ENCODE measurements around the gene WHRN.

WHRN gene

DNA sequence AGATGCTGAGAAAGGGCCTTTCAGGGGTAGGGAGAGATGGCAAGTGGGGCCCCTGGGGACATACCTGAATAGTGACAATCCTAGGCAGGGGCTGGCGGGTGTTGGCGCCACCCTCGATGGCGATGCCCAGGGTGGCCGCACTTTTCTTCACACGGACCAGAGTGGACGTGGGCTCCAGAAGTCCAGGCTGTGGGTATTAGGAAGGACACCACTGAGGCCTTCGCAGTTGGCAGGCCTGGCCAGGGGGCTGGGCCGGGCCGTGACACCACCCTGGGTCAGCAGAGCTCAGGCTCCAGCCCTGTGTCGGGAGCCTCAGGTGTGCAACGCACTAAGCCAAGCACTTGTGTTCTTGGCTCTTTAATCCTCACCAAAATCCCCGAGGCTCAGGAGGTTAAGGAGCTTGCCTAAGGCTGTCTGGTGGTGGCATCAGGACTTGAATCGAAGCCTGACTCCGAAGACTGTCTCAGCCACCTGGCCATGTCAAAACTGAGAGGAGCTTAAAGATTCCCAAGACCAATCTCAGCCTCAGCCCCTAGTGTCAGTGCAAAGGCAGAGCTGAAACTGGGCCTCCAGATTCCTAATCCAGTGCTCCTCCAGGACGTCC, 102.0 kb downstream of the WHRN start:
- no peaks in the 10 kb centered on the region for H3K9me3 ChIP-seq (ENCODE audit: insufficient read depth, low read depth, low read length)
- H3K18ac ChIP-seq (ENCODE audit: low read length), result peak overlapping the region; percentile 28
- no peak overlapping the region for H2AFZ ChIP-seq (ENCODE audit: insufficient read depth, low read length, poor library complexity)
- peak overlapping the region; percentile 55 for H2BK12ac ChIP-seq (ENCODE audit: low read length)
- H3K4me3 ChIP-seq (ENCODE audit: low read depth, low read length), result no peak overlapping the region
- H4K91ac ChIP-seq (ENCODE audit: low read depth, low read length), result peak overlapping the region; percentile 48
- no peaks in the 10 kb centered on the region for H3K27me3 ChIP-seq (ENCODE audit: insufficient read depth, low read length)
- no peaks in the 10 kb centered on the region for H3K79me2 ChIP-seq (ENCODE audit: control insufficient read depth, insufficient read depth, low read length, poor library complexity)
- no peak overlapping the region for H3K4me2 ChIP-seq (ENCODE audit: low read length)
- H4K8ac ChIP-seq (ENCODE audit: low read depth, low read length), result no peak overlapping the region
- H3K9ac ChIP-seq (ENCODE audit: low read length), result no peak overlapping the region
- peaks cover 10 to 16% of the 10 kb centered on the region in 2 experiments for H3K4me1 ChIP-seq (ENCODE audit: control insufficient read depth in 1 of 2, insufficient read depth in 2 of 2, low read length in 2 of 2)
- H2BK5ac ChIP-seq (ENCODE audit: low read depth, low read length, poor library complexity), result no peak overlapping the region
- no peak for DNase-seq
- no peak overlapping the region for H4K12ac ChIP-seq (ENCODE audit: low read depth, low read length)
- H2BK120ac ChIP-seq (ENCODE audit: insufficient read depth, low read length, poor library complexity), result peak overlapping the region; percentile 12
- H3K36me3 ChIP-seq (ENCODE audit: control insufficient read depth in 1 of 2, insufficient read depth in 2 of 2, low read length in 2 of 2), result peaks cover 9% of the 10 kb centered on the region in 2 experiments
- peak overlapping the region; percentile 31 for H2AK5ac ChIP-seq (ENCODE audit: low read length)
- H3K27ac ChIP-seq (ENCODE audit: low read depth, low read length), result no peak overlapping the region
- no peak overlapping the region for H3K23ac ChIP-seq (ENCODE audit: low read length)
- no CpG with 5 or more reads among the region's 16 CpGs for WGBS (ENCODE audit: extremely low coverage, insufficient coverage, insufficient read length)
- no peak overlapping the region for H3K14ac ChIP-seq (ENCODE audit: low read length)
- no peak overlapping the region for H3K4ac ChIP-seq (ENCODE audit: low read depth, low read length)
- peaks cover 2% of the 10 kb centered on the region for H3K79me1 ChIP-seq (ENCODE audit: low read length)

DNA sequence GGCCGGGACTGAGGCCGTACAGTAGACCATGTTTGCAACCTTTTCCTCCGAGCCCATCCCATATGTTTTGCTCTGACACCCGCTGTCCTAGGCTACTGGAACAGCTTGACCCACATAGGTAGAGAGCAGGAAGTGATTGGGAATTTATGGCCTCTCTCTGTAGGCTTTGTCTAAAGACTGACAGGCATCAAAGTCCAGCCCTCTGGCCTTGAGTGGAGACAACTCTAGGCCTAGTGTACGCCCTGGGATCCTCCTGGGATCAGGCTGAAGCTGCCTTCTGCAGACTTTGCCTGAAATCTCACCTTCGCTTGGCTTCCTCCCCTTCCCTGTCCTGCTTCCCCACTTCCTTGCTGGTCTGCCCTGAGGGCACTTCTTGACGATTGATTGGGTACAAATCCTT, 103.9 kb downstream of the WHRN start:
- no peaks in the 10 kb centered on the region for H3K79me2 ChIP-seq (ENCODE audit: control insufficient read depth, insufficient read depth, low read length, poor library complexity)
- H2BK120ac ChIP-seq (ENCODE audit: insufficient read depth, low read length, poor library complexity), result peak overlapping the region; percentile 28
- H3K23ac ChIP-seq (ENCODE audit: low read length), result no peak overlapping the region
- no peak overlapping the region for H2AFZ ChIP-seq (ENCODE audit: insufficient read depth, low read length, poor library complexity)
- peaks cover 7% of the 10 kb centered on the region for H3K79me1 ChIP-seq (ENCODE audit: low read length)
- H2BK5ac ChIP-seq (ENCODE audit: low read depth, low read length, poor library complexity), result no peak overlapping the region
- no peak overlapping the region for H3K9ac ChIP-seq (ENCODE audit: low read length)
- no peak overlapping the region for H3K4me3 ChIP-seq (ENCODE audit: low read depth, low read length)
- no peaks in the 10 kb centered on the region for H3K27me3 ChIP-seq (ENCODE audit: insufficient read depth, low read length)
- no peaks in the 10 kb centered on the region for H3K9me3 ChIP-seq (ENCODE audit: insufficient read depth, low read depth, low read length)
- peaks cover 5 to 7% of the 10 kb centered on the region in 2 experiments for H3K36me3 ChIP-seq (ENCODE audit: control insufficient read depth in 1 of 2, insufficient read depth in 2 of 2, low read length in 2 of 2)
- peak overlapping the region; percentile 42 for H2BK12ac ChIP-seq (ENCODE audit: low read length)
- H3K27ac ChIP-seq (ENCODE audit: low read depth, low read length), result no peak overlapping the region
- no peak overlapping the region for H3K4me2 ChIP-seq (ENCODE audit: low read length)
- H4K91ac ChIP-seq (ENCODE audit: low read depth, low read length), result no peak overlapping the region
- H2AK5ac ChIP-seq (ENCODE audit: low read length), result no peak overlapping the region
- DNase-seq, result no peak
- no peak overlapping the region for H4K8ac ChIP-seq (ENCODE audit: low read depth, low read length)
- no peak overlapping the region for H4K12ac ChIP-seq (ENCODE audit: low read depth, low read length)
- no peak overlapping the region for H3K14ac ChIP-seq (ENCODE audit: low read length)
- peaks cover 15 to 18% of the 10 kb centered on the region in 2 experiments for H3K4me1 ChIP-seq (ENCODE audit: control insufficient read depth in 1 of 2, insufficient read depth in 2 of 2, low read length in 2 of 2)
- H3K18ac ChIP-seq (ENCODE audit: low read length), result no peak overlapping the region
- no peak overlapping the region for H3K4ac ChIP-seq (ENCODE audit: low read depth, low read length)
- no CpG with 5 or more reads among the region's 7 CpGs for WGBS (ENCODE audit: extremely low coverage, insufficient coverage, insufficient read length)

DNA sequence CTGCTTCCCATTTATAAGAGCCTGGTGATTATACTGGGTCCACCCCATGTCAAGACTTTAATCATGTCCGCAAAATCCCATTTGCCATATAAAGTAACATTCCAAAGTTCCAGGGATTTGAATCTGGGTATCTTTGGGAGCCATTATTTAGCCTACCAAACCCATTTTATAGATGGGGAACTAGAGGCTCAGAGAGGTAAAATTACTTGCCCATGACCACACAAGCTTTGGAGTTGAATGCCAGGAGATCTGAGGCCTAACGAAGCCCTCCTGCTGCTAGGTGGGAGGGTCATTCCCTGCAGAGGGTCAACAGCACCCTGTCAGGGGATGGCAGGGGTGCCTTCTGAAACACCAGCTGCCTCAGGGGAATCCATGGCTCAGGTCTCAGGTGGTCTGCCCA, 104.5 kb downstream of the WHRN start:
- WGBS (ENCODE audit: extremely low coverage, insufficient coverage, insufficient read length), result no CpG with 5 or more reads among the region's 2 CpGs

DNA sequence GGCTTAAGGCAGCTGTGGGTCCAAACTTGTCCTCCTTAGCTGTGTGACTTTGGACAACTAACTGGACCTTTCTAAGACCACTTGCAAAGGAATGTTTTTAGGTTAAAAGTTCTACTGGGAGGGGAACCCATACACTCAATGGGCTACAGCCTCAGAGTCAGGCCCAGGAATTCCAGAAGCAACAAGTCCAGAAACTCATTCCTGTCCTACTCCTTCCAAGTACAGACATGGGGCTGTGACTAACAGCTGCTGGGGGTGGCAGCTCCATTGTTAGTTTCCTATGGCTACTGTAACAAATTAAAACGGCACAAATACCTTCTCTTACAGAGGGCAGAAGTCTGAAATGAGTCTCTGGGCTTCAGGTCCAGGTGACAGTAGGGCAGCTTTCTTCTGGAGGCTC, 105.1 kb downstream of the WHRN start:
- Histone ChIP-seq H2AK5ac (ENCODE audit: low read length) (no peak overlapping the region), H4K91ac (ENCODE audit: low read depth, low read length) (no peak overlapping the region), H3K79me2 (ENCODE audit: control insufficient read depth, insufficient read depth, low read length, poor library complexity) (no peaks in the 10 kb centered on the region), H3K9me3 (ENCODE audit: insufficient read depth, low read depth, low read length) (no peaks in the 10 kb centered on the region), H3K4ac (ENCODE audit: low read depth, low read length) (no peak overlapping the region), H3K14ac (ENCODE audit: low read length) (no peak overlapping the region), H3K18ac (ENCODE audit: low read length) (no peak overlapping the region), H3K9ac (ENCODE audit: low read length) (no peak overlapping the region), H3K27me3 (ENCODE audit: insufficient read depth, low read length) (no peaks in the 10 kb centered on the region), H3K27ac (ENCODE audit: low read depth, low read length) (no peak overlapping the region), H3K36me3 (ENCODE audit: control insufficient read depth in 1 of 2, insufficient read depth in 2 of 2, low read length in 2 of 2) (peaks cover 3 to 7% of the 10 kb centered on the region in 2 experiments), H3K4me3 (ENCODE audit: low read depth, low read length) (no peak overlapping the region), H4K12ac (ENCODE audit: low read depth, low read length) (no peak overlapping the region), H3K4me2 (ENCODE audit: low read length) (no peak overlapping the region), H3K4me1 (ENCODE audit: control insufficient read depth in 1 of 2, insufficient read depth in 2 of 2, low read length in 2 of 2) (peaks cover 18 to 19% of the 10 kb centered on the region in 2 experiments), H2BK5ac (ENCODE audit: low read depth, low read length, poor library complexity) (peak overlapping the region; percentile 10), H3K23ac (ENCODE audit: low read length) (no peak overlapping the region), H2BK120ac (ENCODE audit: insufficient read depth, low read length, poor library complexity) (no peak overlapping the region), H4K8ac (ENCODE audit: low read depth, low read length) (no peak overlapping the region), H2AFZ (ENCODE audit: insufficient read depth, low read length, poor library complexity) (no peak overlapping the region), H2BK12ac (ENCODE audit: low read length) (no peak overlapping the region), H3K79me1 (ENCODE audit: low read length) (peaks cover 7% of the 10 kb centered on the region)
- no CpG with 5 or more reads among the region's 1 CpG for WGBS (ENCODE audit: extremely low coverage, insufficient coverage, insufficient read length)
- no peak for DNase-seq

More for the DNA sequence above, 104.5 kb downstream of the WHRN start:
- H2BK12ac ChIP-seq (ENCODE audit: low read length), result peak overlapping the region; percentile 42
- peak overlapping the region; percentile 25 for H2AK5ac ChIP-seq (ENCODE audit: low read length)
- no peak overlapping the region for H3K4me3 ChIP-seq (ENCODE audit: low read depth, low read length)
- H3K23ac ChIP-seq (ENCODE audit: low read length), result no peak overlapping the region
- H3K79me2 ChIP-seq (ENCODE audit: control insufficient read depth, insufficient read depth, low read length, poor library complexity), result no peaks in the 10 kb centered on the region
- H3K4me2 ChIP-seq (ENCODE audit: low read length), result no peak overlapping the region
- no peak overlapping the region for H4K12ac ChIP-seq (ENCODE audit: low read depth, low read length)
- H2AFZ ChIP-seq (ENCODE audit: insufficient read depth, low read length, poor library complexity), result no peak overlapping the region
- H2BK5ac ChIP-seq (ENCODE audit: low read depth, low read length, poor library complexity), result no peak overlapping the region
- peaks cover 15 to 18% of the 10 kb centered on the region in 2 experiments for H3K4me1 ChIP-seq (ENCODE audit: control insufficient read depth in 1 of 2, insufficient read depth in 2 of 2, low read length in 2 of 2)
- no peaks in the 10 kb centered on the region for H3K9me3 ChIP-seq (ENCODE audit: insufficient read depth, low read depth, low read length)
- H4K8ac ChIP-seq (ENCODE audit: low read depth, low read length), result no peak overlapping the region
- no peak overlapping the region for H3K27ac ChIP-seq (ENCODE audit: low read depth, low read length)
- no peak overlapping the region for H3K18ac ChIP-seq (ENCODE audit: low read length)
- H3K79me1 ChIP-seq (ENCODE audit: low read length), result peaks cover 7% of the 10 kb centered on the region
- no peak overlapping the region for H3K9ac ChIP-seq (ENCODE audit: low read length)
- no peak overlapping the region for H3K4ac ChIP-seq (ENCODE audit: low read depth, low read length)
- DNase-seq, result no peak
- H3K36me3 ChIP-seq (ENCODE audit: control insufficient read depth in 1 of 2, insufficient read depth in 2 of 2, low read length in 2 of 2), result peaks cover 3 to 7% of the 10 kb centered on the region in 2 experiments
- peak overlapping the region; percentile 28 for H2BK120ac ChIP-seq (ENCODE audit: insufficient read depth, low read length, poor library complexity)
- peak overlapping the region; percentile 18 for H4K91ac ChIP-seq (ENCODE audit: low read depth, low read length)
- no peak overlapping the region for H3K14ac ChIP-seq (ENCODE audit: low read length)
- H3K27me3 ChIP-seq (ENCODE audit: insufficient read depth, low read length), result no peaks in the 10 kb centered on the region

Measured in trophoblast cell (in vitro differentiated cells and primary cell).